HG02870 (cell line): ENCODE data around the gene NACC1.

ENCODE experiments used
- ATAC-seq: cut with Tn5 transposase; IDR thresholded peaks from one replicate; pipeline ENCODE4 v1.9.1; 2021; ENCODE audit warnings: mild to moderate bottlenecking, moderate library complexity; ENCODE audit not compliant: unreplicated experiment

Gene NACC1

DNA sequence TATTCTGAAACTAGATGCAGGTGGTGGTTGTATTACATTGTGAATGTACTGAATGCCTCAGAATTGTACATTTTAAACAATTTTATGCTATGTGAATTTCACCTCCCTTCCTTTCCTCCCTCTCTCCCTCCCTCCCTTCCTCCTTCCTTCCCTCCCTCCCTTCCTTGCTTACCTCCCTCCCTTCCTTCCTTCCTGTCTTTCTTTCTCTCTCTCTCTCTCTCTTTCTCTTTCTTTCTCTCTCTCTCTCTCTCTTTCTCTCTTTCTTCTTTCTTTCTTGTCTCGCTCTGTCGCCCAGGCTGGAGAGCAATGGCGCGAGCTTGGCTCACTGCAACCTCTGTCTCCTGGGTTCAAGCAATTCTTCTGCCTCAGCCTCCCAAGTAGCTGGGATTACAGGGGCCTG, 69.4 kb downstream of the NACC1 start:
- no peak for ATAC-seq

GRCh38 chr19:13189600-13189999, 71.5 kb downstream of the NACC1 start:
- no peak for ATAC-seq
